A673 (cell line): ENCODE measurements around the gene INHA. TPM values are rescaled to one million over a fixed set of nuclear protein-coding genes. Genes with fewer than 3 reads are reported as not detected.

Source experiments
- BruUV-seq: library from RNA; stranded (reverse); fragments of 400-500 nt; replicated peaks from 2 replicates; lab custom pipeline; 2021; lab: Mats Ljungman, UMichigan
- CTCF ChIA-PET: fragments of 300-600 bp; sonication (Branson Sonifier 250); formaldehyde crosslinking; loops from one replicate; lab custom pipeline; 2022; ENCODE audit warnings: antibody characterized with exemption; lab: Charles Lee
- POLR2A ChIA-PET: fragments of 300-600 bp; sonication (Branson Sonifier 250); formaldehyde crosslinking; loops from one replicate; lab custom pipeline; 2022; ENCODE audit warnings: antibody characterized with exemption; ENCODE audit not compliant: low non-redundant PET; lab: Charles Lee
- DNase-seq: peaks from one replicate; pipeline ENCODE4 v3.0.0-alpha.2; 2015; ENCODE audit warnings: low spot score
- H3K27ac ChIP-seq: fragments of 200-600 bp; sonication (generic); 2 replicates; pipeline ENCODE4 v1.5.1; 2016; ENCODE audit warnings: mixed run types, low read depth, mild to moderate bottlenecking, mixed read lengths, antibody characterized with exemption, low read length; ENCODE audit not compliant: poor library complexity, severe bottlenecking
- H3K27me3 ChIP-seq: fragments of 200-600 bp; sonication (generic); replicated peaks from 2 replicates; pipeline ENCODE4 v1.6.1; 2017; ENCODE audit warnings: mixed run types, low read depth, mild to moderate bottlenecking, mixed read lengths, antibody characterized with exemption, low read length; ENCODE audit not compliant: insufficient read depth, poor library complexity
- H3K36me3 ChIP-seq: fragments of 200-600 bp; sonication (generic); 2 replicates; pipeline ENCODE4 v1.6.1; 2016; ENCODE audit warnings: mixed run types, mild to moderate bottlenecking, mixed read lengths, antibody characterized with exemption, low read length; ENCODE audit not compliant: insufficient read depth, poor library complexity, severe bottlenecking
- H3K4me1 ChIP-seq: fragments of 200-600 bp; sonication (generic); 2 replicates; pipeline ENCODE4 v1.6.1; 2017; ENCODE audit warnings: mixed run types, mild to moderate bottlenecking, mixed read lengths, antibody characterized with exemption, low read length; ENCODE audit not compliant: insufficient read depth, poor library complexity, severe bottlenecking
- H3K4me3 ChIP-seq: fragments of 200-600 bp; sonication (generic); 2 replicates; pipeline ENCODE4 v1.5.1; 2016; ENCODE audit warnings: low read depth, mixed run types, mild to moderate bottlenecking, mixed read lengths, low read length; ENCODE audit not compliant: poor library complexity, severe bottlenecking
- H3K9me3 ChIP-seq: fragments of 200-600 bp; sonication (generic); 2 replicates; pipeline ENCODE4 v1.6.1; 2016; ENCODE audit warnings: mixed run types, low read depth, mild to moderate bottlenecking, mixed read lengths, antibody characterized with exemption, low read length; ENCODE audit not compliant: poor library complexity, severe bottlenecking
- EZH2 ChIP-seq: fragments of 200-600 bp; sonication (generic); IDR thresholded peaks from 2 replicates; pipeline ENCODE4 v1.6.1; 2017; ENCODE audit warnings: borderline replicate concordance, low read depth, mild to moderate bottlenecking, mixed read lengths, antibody characterized with exemption, low read length; ENCODE audit not compliant: poor library complexity, severe bottlenecking
- intact Hi-C: fragments of 100-400 bp; cut with micrococcal nuclease; formaldehyde crosslinking; loops from one replicate; pipeline ENCODE4 v1.10.0; 2022; ENCODE audit not compliant: unreplicated experiment
- total RNA-seq: library from RNA; stranded (reverse); gene quantifications from 2 replicates; pipeline ENCODE4 v1.2.3, GENCODE V29; 2021
- TF ChIP-seq, protein P1 (sequence below): fragments of 300-800, 200-600 bp; sonication (generic); conservative IDR thresholded peaks from 2 replicates; pipeline ENCODE4 v1.5.1; 2017; ENCODE audit warnings: low read depth, mild to moderate bottlenecking, antibody characterized with exemption, low read length, moderate library complexity, mixed read lengths

Gene INHA
- total RNA-seq, 1 experiment from 2014 or later = not detected

GRCh38 chr2:219540784-219541504 is 31.2 kb upstream of the INHA start:
- Histone ChIP-seq H3K27ac (no peak overlapping the region), H3K36me3 (peaks cover 3% of the 10 kb centered on the region), H3K4me3 (no peak overlapping the region), H3K9me3 (no peaks in the 10 kb centered on the region), H3K27me3 (no peaks in the 10 kb centered on the region), H3K4me1 (peaks cover 17% of the 10 kb centered on the region)
- ChIA-PET POLR2A (no interaction called here), CTCF (interaction anchor here (0.7 to 1.0 kb wide), 5 partner anchors 31 to 148 kb away, joined by 3 to 11 read pairs (median 3); no protein-coding TSS in a partner anchor)
- BruUV-seq = TSS peak; percentile 32
- TF ChIP-seq EZH2 = no peak
- TF ChIP-seq, protein P1, sequence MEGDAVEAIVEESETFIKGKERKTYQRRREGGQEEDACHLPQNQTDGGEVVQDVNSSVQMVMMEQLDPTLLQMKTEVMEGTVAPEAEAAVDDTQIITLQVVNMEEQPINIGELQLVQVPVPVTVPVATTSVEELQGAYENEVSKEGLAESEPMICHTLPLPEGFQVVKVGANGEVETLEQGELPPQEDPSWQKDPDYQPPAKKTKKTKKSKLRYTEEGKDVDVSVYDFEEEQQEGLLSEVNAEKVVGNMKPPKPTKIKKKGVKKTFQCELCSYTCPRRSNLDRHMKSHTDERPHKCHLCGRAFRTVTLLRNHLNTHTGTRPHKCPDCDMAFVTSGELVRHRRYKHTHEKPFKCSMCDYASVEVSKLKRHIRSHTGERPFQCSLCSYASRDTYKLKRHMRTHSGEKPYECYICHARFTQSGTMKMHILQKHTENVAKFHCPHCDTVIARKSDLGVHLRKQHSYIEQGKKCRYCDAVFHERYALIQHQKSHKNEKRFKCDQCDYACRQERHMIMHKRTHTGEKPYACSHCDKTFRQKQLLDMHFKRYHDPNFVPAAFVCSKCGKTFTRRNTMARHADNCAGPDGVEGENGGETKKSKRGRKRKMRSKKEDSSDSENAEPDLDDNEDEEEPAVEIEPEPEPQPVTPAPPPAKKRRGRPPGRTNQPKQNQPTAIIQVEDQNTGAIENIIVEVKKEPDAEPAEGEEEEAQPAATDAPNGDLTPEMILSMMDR = no peak
- no peak for DNase-seq
- intact Hi-C loops = loop anchor here (1.0 kb wide), 1 partner anchor 101 kb away; no protein-coding TSS in a partner anchor

GRCh38 chr2:219541611-219542180 is 30.4 kb upstream of the INHA start:
- intact Hi-C loops = loop anchor here (1.0 to 2.0 kb wide), 2 partner anchors 101 to 147 kb away; no protein-coding TSS in a partner anchor
- CTCF ChIA-PET = interaction anchor here (0.6 to 1.0 kb wide), 5 partner anchors 32 to 89 kb away, joined by 3 to 11 read pairs (median 5); no protein-coding TSS in a partner anchor
- H3K27ac ChIP-seq = no peak overlapping the region
- H3K4me1 ChIP-seq = peaks cover 17% of the 10 kb centered on the region
- POLR2A ChIA-PET = interaction anchor here (0.5 kb wide), 1 partner anchor 18 kb away, joined by 4 read pairs; no protein-coding TSS in a partner anchor
- DNase-seq = peak; percentile 75
- H3K9me3 ChIP-seq = no peaks in the 10 kb centered on the region
- H3K4me3 ChIP-seq = peak overlapping the region; percentile 37
- peaks cover 3% of the 10 kb centered on the region for H3K36me3 ChIP-seq
- TF ChIP-seq, protein P1 = peak; percentile 100
- no peak for TF ChIP-seq EZH2
- H3K27me3 ChIP-seq = no peaks in the 10 kb centered on the region
- BruUV-seq = no TSS peak

- ChIA-PET POLR2A (no interaction called here), CTCF (interaction anchor here (1.0 to 1.7 kb wide), 3 partner anchors 13 to 101 kb away, joined by 3 to 6 read pairs (median 3); no protein-coding TSS in a partner anchor)
- DNase-seq = no peak
- Histone ChIP-seq H3K4me1 (peaks cover 13% of the 10 kb centered on the region), H3K36me3 (peaks cover 3% of the 10 kb centered on the region), H3K27me3 (no peaks in the 10 kb centered on the region), H3K9me3 (no peaks in the 10 kb centered on the region), H3K27ac (peak overlapping the region; percentile 73), H3K4me3 (peak overlapping the region; percentile 64)
- TF ChIP-seq, protein P1 = no peak
- no peak for TF ChIP-seq EZH2
- no TSS peak for BruUV-seq
- intact Hi-C loops = loop anchor here (1.0 to 2.0 kb wide), 2 partner anchors 54 to 146 kb away; partner anchors contain the start of gene STK11IP
These were observed 29.0 kb upstream of the INHA start for GRCh38 chr2:219542931-219543595.
